Measurements from ENCODE around the gene HK1.
"Not testable (repeated sequence)": the region's sequence is repeated elsewhere in the genome, so short reads cannot be mapped to it uniquely, and the experiment has no call there.

Gene HK1

DNA sequence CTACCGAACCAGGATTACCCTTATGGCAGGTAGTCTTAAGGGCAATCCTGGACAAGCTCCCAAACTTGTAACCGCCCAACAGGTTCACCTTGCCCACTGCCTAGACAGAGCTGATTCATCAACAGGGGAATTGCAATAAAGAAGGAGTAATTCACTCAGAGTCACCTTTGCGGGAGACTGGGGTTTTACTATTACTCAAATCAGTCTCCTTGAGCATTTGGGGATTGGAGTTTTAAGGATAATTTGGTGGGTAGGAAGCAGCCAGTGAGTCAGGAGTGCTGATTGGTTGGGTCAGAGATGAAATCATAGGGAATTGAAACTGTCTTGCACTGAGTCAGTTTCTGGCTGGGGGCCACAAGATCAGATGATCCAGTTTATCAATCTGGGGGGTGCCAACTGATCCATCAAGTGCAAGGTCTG, 25.3 kb downstream of the HK1 start:
- TF ChIP-seq, protein P1, sequence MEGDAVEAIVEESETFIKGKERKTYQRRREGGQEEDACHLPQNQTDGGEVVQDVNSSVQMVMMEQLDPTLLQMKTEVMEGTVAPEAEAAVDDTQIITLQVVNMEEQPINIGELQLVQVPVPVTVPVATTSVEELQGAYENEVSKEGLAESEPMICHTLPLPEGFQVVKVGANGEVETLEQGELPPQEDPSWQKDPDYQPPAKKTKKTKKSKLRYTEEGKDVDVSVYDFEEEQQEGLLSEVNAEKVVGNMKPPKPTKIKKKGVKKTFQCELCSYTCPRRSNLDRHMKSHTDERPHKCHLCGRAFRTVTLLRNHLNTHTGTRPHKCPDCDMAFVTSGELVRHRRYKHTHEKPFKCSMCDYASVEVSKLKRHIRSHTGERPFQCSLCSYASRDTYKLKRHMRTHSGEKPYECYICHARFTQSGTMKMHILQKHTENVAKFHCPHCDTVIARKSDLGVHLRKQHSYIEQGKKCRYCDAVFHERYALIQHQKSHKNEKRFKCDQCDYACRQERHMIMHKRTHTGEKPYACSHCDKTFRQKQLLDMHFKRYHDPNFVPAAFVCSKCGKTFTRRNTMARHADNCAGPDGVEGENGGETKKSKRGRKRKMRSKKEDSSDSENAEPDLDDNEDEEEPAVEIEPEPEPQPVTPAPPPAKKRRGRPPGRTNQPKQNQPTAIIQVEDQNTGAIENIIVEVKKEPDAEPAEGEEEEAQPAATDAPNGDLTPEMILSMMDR (IDR thresholded peaks at IDR 0.05; ENCODE audit: insufficient read depth, low read depth, low read length, missing control alignments), result no peak
- no peak for DNase-seq (ENCODE audit: low read depth)
- no peak overlapping the region for H3K4me3 ChIP-seq (ENCODE audit: low read depth, low read length)

DNA sequence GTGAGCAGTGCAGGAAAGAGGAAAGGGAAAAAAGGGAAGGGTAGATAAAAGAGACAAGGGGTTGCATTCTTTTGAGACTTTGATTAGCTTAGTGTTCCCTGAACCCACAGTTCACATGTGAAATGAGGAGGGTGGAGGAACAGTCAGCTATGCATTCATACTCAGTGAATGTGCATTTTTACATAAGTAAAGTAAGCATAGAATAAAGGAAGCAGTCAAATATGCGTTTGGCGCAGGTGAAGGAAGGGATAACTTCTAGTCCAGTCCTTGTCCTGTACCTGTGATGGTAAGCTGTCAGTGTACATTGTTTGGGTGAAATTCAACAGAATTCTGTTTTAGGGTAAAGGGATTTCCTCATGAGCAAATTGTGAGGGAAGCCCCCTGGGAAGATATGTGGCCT, 28.1 kb downstream of the HK1 start:
- DNase-seq (ENCODE audit: low read depth), result no peak
- TF ChIP-seq, protein P1 (IDR thresholded peaks at IDR 0.05; ENCODE audit: insufficient read depth, low read depth, low read length, missing control alignments), result no peak
- no peak overlapping the region for H3K4me3 ChIP-seq (ENCODE audit: low read depth, low read length)

DNA sequence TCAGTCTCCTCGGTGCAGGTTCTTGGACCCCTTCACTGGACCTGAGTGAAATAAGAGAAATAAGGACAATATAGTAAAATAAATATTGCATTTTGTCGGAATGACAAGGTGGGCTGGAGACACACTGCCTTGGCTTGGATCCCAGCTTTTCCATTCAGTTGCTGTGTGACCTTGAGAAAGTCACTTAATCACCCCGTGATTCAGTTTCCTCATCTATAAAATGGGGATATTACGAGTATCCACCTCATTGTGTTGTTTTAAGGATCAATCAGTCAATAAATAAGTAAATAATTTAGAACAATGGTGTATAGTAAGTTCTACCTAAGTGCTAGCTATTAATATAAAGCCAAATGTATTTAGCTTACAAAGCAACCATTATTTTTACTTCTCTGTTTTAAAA, 29.1 kb downstream of the HK1 start:
- TF ChIP-seq, protein P1 (IDR thresholded peaks at IDR 0.05; ENCODE audit: insufficient read depth, low read depth, low read length, missing control alignments), result no peak
- no peak overlapping the region for H3K4me3 ChIP-seq (ENCODE audit: low read depth, low read length)
- DNase-seq (ENCODE audit: low read depth), result no peak

DNA sequence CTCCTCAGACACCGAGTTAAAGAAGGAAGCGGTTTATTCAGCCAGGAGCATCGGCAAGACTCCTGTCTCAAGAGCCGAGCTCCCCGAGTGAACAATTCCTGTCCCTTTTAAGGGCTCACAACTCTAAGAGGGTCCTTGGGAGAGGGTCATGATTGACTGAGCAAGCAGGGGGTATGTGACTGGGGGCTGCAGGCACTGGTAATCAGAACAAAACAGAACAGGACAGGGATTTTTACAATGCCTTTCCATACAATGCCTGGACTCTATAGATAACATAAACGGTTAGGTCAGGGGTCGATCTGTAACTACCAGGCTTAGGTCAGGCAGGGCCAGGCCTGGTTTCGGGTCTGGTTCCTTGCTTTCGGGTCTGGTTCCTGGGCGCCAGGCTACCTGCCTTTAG, 30.0 kb downstream of the HK1 start:
- not testable (repeated sequence) for DNase-seq (ENCODE audit: low read depth); H3K4me3 ChIP-seq (ENCODE audit: low read depth, low read length)

DNA sequence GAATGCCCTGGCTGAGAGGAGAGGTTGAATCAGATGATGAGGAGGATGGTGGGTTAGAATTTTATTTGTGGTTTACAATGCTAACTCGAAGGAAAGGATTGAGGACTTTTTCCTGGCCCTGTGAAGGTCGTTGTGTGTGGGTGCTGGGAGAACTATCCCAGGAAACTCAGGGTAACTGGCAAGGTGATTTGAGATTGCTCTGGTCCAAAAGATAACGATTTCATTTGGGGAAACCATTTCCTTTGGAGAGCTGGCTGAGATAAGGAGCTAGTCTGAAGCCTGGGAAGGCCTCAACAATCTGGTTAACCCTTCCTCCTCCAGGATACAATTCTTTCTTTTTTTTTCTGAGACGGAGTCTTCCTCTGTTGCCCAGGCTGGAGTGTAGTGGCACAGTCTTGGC, 33.0 kb downstream of the HK1 start:
- H3K4me3 ChIP-seq (ENCODE audit: low read depth, low read length), result no peak overlapping the region
- TF ChIP-seq, protein P1 (IDR thresholded peaks at IDR 0.05; ENCODE audit: insufficient read depth, low read depth, low read length, missing control alignments), result no peak
- DNase-seq (ENCODE audit: low read depth), result no peak

DNA sequence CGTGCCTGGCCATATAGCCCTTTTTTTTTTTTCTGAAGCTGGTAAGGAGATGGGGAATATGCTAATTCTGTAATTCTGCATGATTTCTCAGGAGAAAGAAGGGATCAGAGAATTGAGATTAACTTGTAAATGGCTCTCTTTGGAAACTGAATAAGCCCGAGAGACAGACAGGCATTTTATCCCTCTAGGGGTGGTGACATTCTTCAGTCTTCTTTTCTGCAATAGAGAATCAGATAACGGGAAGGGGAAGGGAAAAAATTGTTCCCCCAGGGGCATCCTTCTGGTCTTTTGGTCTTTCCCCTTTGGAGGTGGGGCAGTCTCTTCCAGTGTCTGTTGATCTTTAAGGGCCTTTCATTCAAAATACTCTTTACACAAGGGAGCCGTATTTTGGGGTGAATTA, 34.2 kb downstream of the HK1 start:
- DNase-seq (ENCODE audit: low read depth), result no peak
- TF ChIP-seq, protein P1 (IDR thresholded peaks at IDR 0.05; ENCODE audit: insufficient read depth, low read depth, low read length, missing control alignments), result no peak
- H3K4me3 ChIP-seq (ENCODE audit: low read depth, low read length), result no peak overlapping the region

DNA sequence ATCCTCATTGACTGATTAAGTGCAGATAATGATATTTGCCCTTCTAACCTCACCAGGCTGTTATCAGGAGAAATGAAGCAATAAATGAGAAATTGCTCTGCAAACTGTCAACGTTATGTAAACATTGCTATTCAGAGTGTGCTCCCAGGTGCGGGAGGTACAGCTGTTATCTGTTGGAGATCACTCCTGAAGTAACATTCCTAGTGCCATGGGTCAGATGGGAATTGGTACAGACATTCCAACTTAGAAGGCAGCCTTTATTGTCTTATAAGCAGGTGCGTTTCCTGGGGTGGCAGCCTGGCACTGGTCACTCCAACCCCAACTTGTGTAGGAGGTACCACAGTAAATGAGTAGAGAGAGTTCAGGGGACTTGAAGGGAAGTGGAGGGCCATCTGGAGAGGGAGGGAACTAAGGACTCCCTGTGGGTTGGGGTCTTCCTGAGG, 36.8 kb downstream of the HK1 start:
- DNase-seq (ENCODE audit: low read depth), result no peak
- no peak overlapping the region for H3K4me3 ChIP-seq (ENCODE audit: low read depth, low read length)

More for the DNA sequence above, 36.8 kb downstream of the HK1 start:
- TF ChIP-seq, protein P1 (IDR thresholded peaks at IDR 0.05; ENCODE audit: insufficient read depth, low read depth, low read length, missing control alignments), result no peak

Measured in GM12865 (cell line).